Measurements from ENCODE around the gene ABCB1. TPM values are rescaled to one million over a fixed set of nuclear protein-coding genes. Genes with fewer than 3 reads are reported as not detected.
A peak's percentile ranks its signal among the peaks of the same experiment; 100 is the strongest.

Gene ABCB1
- total and polyA plus RNA-seq, 12 donors: 1.3 to 7.1 (median 2.7) TPM

GRCh38 chr7:87475359-87476178 is 125.1 kb downstream of the ABCB1 start, which contains the start of gene ABCB4:
TSS of gene ABCB4 (minus strand) at chr7:87475680. CDS start at chr7:87475465, 215 bp downstream.
- peak within 1 kb of the TSS; percentile 25 to 72 (median 58) for H3K4me3 ChIP-seq
- H3K27me3 ChIP-seq: peaks cover 0 to 28% (median 0%) of the 10 kb centered on the region in 7 donors
- no peaks in the 10 kb centered on the region for H3K9me3 ChIP-seq
- peak within 1 kb of the TSS; percentile 61 to 86 (median 78) for H3K27ac ChIP-seq
- peak; percentile 7 to 27 for DNase-seq
- TF ChIP-seq, protein P1, sequence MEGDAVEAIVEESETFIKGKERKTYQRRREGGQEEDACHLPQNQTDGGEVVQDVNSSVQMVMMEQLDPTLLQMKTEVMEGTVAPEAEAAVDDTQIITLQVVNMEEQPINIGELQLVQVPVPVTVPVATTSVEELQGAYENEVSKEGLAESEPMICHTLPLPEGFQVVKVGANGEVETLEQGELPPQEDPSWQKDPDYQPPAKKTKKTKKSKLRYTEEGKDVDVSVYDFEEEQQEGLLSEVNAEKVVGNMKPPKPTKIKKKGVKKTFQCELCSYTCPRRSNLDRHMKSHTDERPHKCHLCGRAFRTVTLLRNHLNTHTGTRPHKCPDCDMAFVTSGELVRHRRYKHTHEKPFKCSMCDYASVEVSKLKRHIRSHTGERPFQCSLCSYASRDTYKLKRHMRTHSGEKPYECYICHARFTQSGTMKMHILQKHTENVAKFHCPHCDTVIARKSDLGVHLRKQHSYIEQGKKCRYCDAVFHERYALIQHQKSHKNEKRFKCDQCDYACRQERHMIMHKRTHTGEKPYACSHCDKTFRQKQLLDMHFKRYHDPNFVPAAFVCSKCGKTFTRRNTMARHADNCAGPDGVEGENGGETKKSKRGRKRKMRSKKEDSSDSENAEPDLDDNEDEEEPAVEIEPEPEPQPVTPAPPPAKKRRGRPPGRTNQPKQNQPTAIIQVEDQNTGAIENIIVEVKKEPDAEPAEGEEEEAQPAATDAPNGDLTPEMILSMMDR (IDR thresholded peaks at IDR 0.05): no peak
- 3% methylated on average over 69 to 80 of the region's 80 CpGs for WGBS, 2 donors
- intact Hi-C loops (cut with DNase I): no loop called here
- H3K4me1 ChIP-seq: peaks cover 0 to 22% (median 11%) of the 10 kb centered on the region in 9 donors
- ATAC-seq: peak; percentile 24 to 79 (median 46)
- no peaks in the 10 kb centered on the region for H3K36me3 ChIP-seq

DNA sequence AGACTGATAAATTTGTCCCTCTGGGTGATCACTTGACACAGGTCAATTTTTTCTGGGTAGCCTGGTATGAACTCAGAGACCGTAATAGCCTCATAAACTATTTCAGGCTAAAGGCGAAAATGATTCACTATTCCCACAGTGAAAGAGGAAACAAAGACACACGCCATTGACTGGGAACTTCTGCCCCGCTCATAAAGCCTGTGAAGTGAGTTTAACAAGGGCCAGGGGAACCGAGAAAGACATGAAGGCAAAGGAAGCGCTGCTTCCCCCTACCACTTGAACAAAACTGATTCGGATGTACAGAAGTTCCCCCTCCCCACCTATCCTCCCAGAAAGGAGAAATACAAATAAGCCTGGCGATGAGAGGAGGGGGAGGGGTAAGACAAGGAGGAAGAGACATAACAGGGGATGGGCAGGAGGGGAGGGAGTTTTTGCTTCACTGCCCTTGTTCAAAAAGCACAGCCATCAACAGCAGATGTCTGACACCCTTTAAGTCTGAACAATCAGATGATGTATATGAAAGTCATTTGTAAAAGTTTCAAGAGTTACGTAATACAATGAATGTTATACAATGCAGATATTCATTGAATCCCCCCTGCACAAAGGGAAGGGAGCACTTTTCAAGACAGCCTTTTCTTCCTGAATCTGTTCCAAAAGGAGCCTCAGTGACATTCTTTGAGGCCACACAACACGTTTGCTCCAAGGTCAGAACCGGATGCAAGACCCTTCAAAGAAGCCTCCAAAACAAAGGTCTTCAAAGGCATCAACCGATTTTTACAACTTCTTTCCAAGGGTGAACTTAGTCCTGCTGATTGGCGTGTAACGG is 125.9 kb downstream of the ABCB1 start:
- peak overlapping the region; percentile 25 to 72 (median 58) for H3K4me3 ChIP-seq
- peaks cover 0 to 28% (median 0%) of the 10 kb centered on the region in 7 donors for H3K27me3 ChIP-seq
- intact Hi-C loops (cut with DNase I): no loop called here
- DNase-seq: peak in 1 of 2 donors; percentile 23
- peak overlapping the region; percentile 61 to 86 (median 78) for H3K27ac ChIP-seq
- 7 to 9% methylated on average over 14 of the region's 14 CpGs for WGBS, 2 donors
- peaks cover 0 to 22% (median 11%) of the 10 kb centered on the region in 9 donors for H3K4me1 ChIP-seq
- peak; percentile 62 to 90 (median 84) for ATAC-seq
- H3K9me3 ChIP-seq: peaks cover 0 to 4% (median 0%) of the 10 kb centered on the region in 11 donors
- H3K36me3 ChIP-seq: no peaks in the 10 kb centered on the region
- TF ChIP-seq, protein P1 (IDR thresholded peaks at IDR 0.05): no peak

DNA sequence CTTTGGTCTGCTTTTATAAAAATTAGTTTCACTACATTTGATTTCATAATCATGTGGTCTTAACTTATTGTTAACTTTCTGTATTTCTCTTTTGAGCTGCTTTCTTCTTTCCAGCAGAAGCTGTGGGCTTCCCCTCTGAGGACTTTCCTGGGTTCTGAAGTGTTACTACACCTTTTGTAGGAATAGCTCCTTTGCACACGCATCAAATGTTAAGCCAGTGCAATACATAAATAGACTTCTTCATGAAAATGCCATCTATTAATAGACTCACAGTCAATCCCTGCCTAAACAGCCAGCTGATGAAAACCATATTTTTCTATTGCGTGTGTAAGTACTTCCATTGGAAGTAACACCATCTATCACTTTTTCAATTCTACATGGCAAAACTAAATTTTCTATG is 126.7 kb downstream of the ABCB1 start:
- peak; percentile 49 to 88 (median 82) for ATAC-seq
- Histone ChIP-seq H3K36me3 (no peaks in the 10 kb centered on the region), H3K27me3 (peaks cover 0 to 28% (median 0%) of the 10 kb centered on the region in 7 donors), H3K4me3 (peak overlapping the region in 7 of 10 donors; percentile 52 to 72 (median 62)), H3K9me3 (peaks cover 0 to 4% (median 0%) of the 10 kb centered on the region in 11 donors), H3K27ac (peak overlapping the region; percentile 61 to 86 (median 78)), H3K4me1 (peaks cover 0 to 22% (median 11%) of the 10 kb centered on the region in 9 donors)
- intact Hi-C loops (cut with DNase I): no loop called here
- TF ChIP-seq, protein P1 (IDR thresholded peaks at IDR 0.05): no peak
- no peak for DNase-seq
- 32 to 36% methylated on average over 2 of the region's 2 CpGs for WGBS, 2 donors

DNA sequence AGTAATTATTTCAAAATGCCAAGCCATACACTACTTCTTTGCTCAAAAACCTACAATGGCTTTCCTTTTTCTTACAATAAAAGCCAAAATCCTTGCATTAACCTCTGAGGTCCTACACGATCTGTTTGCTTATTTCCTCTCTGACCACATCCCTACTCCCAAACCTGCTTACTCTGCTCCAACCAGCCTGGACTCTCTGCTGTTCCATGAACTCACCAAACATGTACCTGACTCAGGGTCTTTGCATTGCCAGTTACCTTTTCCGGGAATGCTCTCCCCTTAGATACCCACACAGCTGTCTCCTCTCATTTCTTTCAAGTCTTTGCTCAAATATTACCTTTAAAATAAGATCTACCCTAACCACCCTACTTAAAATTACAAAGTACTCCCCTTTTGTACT is 127.5 kb downstream of the ABCB1 start:
- H3K27me3 ChIP-seq: peaks cover 0 to 28% (median 0%) of the 10 kb centered on the region in 7 donors
- H3K9me3 ChIP-seq: peaks cover 0 to 4% (median 0%) of the 10 kb centered on the region in 11 donors
- TF ChIP-seq, protein P1 (IDR thresholded peaks at IDR 0.05): no peak
- peak overlapping the region in 4 of 10 donors; percentile 5 to 72 (median 34) for H3K4me3 ChIP-seq
- DNase-seq (no peak), ATAC-seq (peak in 2 of 8 donors; percentile 41 to 49)
- intact Hi-C loops (cut with DNase I): no loop called here
- H3K36me3 ChIP-seq: no peaks in the 10 kb centered on the region
- WGBS, 2 donors: 42 to 50% methylated on average over 2 of the region's 2 CpGs
- peaks cover 0 to 22% (median 11%) of the 10 kb centered on the region in 9 donors for H3K4me1 ChIP-seq
- peak overlapping the region in 8 of 10 donors; percentile 19 to 86 (median 78) for H3K27ac ChIP-seq
